Cerebellar nuclear complex (tissue), 1 donor: ENCODE measurements around the gene NEURL1B.
"Not testable (repeated sequence)": the region's sequence is repeated elsewhere in the genome, so short reads cannot be mapped to it uniquely, and the experiment has no call there.

ENCODE experiments used
- DNase-seq, 2 experiments: peaks; one replicate each; lab custom pipeline; 2025; lab: John Stamatoyannopoulos, UW

NEURL1B gene, protein sequence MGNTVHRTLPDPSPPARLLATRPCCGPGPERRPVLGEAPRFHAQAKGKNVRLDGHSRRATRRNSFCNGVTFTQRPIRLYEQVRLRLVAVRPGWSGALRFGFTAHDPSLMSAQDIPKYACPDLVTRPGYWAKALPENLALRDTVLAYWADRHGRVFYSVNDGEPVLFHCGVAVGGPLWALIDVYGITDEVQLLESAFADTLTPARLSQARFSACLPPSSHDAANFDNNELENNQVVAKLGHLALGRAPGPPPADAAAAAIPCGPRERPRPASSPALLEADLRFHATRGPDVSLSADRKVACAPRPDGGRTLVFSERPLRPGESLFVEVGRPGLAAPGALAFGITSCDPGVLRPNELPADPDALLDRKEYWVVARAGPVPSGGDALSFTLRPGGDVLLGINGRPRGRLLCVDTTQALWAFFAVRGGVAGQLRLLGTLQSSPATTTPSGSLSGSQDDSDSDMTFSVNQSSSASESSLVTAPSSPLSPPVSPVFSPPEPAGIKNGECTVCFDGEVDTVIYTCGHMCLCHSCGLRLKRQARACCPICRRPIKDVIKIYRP

DNA sequence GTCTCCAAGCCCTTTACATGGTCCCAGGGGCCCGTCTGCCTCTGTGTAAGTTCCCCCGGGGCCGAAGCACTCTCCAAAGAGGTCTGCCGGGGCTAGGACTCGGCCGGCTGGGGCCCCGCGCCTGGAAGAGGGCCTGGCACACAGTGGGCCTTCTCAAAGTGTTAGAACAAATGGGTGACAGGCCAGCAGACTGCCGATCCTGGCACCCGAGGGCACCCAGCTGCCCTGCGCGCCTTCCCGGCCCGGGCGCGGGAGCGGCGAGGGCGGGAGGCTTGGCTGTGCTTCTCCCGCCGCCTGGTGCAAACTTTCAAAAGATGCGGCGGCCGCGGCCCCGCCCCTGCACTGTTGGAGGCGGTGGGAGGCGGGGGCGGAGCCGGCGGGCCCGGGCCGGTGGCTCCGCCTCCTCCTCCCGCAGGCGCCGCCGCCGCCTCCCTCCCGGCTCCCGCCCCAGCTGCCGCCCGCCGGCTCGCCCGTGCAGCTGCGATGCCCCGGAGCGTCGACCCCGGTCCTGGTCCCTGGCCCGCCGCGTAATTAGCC lies at the start of gene NEURL1B:
TSS of gene NEURL1B (plus strand) at position 442 of the 537 bp plus-strand sequence. CDS start 144 bp downstream, outside the sequence.
- no peak for DNase-seq

DNA sequence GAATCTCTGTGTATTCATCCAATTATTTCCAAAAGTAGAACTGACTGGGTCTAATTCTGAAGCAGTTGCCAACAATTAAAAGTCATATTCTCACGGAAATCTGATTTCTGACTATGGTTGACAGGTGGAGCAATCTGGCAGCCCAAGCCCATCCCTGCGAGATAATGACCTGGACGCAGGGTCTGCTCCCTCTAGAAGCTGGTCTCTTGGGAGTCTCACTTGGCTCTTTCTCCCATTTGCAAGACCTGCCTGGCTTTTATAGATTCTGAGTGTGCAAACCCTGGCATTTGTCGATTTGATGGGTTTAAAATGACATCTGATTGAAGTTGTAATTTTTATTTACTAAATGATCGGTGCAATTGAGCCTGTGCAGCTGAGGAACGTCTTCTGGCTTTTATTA lies 49.4 kb upstream of the NEURL1B start:
- no peak for DNase-seq

DNA sequence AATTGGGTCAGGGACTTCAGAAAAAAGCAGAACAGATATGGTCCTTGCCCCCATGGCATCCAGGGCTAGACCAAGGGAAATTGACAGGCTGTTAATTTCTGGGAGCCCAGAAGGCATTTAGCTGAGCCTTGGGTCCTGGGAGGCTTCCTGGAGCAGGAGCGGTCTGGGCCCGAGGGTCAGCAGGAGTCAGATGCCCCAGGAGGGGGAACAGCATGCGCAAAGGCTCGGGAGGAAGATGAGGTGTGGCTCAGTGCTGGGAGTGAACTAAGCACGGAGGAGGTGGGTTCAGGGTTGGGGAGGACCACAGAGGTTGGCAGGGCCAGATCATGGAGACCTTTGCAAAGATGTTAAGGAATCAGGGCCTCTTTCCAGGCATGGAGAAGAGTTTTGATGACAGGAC lies 48.2 kb upstream of the NEURL1B start:
- no peak for DNase-seq

DNA sequence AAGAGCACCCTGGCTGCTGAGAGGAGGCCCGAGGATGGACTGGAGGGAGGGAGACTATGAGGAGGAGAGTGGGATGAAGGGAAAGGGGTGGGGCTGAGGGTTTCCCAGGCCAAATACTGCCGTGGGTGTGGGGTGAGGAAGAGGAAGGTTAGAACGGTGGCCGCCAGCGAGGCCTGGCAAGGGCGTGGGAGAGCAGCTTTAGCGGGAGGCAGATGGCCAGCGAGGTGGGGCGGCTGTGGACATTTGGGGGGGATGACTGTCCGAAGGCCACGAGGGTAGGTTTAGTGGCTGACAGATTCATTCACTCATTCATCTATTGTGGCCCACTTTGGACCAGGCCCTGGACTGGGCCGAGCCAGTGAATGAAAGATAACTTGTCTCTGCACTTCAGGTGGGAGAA lies 47.8 kb upstream of the NEURL1B start:
- no peak for DNase-seq

DNA sequence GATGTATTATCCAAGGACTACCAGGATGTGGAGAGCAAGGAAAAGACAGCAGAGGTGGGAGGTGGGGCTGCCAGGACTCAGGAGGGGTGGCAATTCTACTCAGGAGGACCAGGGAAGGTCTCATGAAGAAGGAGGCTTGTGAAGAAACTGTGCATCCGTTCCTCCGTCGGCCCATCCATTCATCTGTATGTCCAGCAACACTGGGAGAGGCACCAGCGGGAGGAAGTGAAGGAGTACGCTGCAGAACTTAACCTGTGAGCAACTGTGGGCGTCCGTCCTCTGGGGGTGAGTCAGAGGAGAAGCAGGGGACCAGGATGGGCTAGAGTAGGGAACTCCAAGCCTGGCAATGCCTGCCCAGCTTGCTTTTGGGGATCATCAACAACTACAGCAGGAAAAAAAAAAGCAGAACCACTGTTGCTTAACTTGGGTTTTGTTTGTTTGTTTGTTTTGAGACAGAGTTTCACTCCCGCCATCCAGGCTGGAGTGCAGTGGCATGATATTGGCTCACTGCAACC lies 47.3 kb upstream of the NEURL1B start:
- DNase-seq: no peak

DNA sequence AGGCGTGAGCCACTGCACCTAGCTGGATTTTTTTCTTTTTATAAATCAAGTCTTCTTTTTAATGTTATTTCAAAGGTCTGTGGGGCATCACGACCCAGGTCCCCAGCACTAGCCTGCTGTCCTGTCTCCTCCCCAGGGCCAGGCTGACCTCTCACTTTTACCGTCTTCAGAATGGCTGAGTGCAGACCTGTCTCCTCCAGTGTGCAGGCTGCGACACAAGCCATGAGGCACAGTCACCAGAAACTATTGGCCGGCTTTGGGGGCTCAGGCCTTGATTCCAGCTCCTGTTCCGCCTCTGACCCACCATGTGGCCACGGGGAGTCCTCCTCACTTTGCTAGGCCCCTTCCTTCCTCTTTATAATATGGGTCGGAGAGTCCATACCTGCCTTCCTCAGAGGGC lies 46.6 kb upstream of the NEURL1B start:
- DNase-seq: no peak

DNA sequence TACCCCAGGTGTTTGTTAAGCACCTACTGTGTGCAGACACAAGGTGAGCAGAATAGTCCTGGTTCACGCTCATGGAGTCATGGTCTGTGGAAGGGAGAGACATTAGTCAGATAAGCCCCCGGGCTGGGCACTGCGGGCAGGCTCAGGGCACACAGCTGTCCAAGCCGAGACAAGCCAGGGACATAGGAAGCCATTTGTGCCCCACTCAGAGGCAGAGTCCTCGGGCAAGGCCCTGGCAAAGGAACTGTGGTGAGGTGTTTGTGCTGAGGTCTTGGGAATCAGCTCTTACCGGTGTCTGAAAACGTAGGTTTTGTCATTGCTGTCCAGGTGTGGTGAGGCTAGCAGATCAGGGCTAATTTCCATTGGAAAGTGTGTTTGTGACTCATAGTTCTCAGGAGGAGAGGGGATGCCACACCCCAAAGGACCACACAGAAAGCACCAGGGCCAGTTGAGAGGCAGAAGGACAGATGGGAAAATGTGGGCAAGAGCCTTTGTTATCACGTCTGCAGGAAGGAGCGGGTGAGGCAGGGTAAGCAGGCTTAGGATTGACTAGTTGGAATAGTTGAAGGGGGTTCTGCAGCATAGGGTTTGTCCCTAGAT lies 46.1 kb upstream of the NEURL1B start:
- DNase-seq: no peak

DNA sequence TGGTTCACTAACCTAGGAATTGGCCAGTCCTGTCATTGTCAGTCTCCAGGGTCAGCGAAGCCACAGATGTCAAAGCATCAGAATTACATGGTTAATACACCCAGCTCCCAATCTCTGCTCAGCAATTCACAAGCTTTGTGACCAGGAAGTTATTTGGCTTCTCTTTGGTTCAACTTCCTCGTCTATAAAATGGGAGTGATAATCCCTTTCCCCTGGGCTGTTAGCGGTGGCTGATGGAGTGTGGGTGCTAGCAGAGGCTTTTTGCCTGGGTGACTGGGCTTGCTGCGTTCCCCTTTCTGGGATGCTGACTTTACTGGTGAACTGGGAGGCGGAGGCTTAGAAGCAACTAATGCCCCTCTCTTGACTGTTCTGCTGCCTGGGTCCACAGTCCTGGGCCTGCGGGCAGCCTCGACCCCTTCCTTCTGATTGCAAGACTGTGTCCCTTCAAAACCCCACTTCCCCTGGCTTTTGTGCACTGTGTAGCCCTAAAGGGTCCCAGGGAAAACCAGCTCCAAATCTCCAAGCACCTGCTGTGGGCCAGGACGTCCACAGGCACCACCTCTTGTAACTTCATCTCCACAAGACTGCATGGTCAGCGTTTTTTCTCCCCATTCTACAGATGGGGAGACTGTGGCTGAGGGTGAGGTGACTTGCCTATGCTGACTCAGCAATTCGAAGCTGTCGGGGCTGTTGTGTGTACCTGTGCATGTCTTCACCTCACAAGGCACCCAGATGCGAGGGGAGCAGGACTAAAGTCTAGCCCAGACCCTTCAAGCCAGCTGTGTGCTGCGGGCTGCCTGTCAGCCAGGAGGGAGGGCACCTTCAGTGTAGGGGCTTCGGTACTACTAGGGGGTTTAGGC lies 45.2 kb upstream of the NEURL1B start:
- DNase-seq: no peak

DNA sequence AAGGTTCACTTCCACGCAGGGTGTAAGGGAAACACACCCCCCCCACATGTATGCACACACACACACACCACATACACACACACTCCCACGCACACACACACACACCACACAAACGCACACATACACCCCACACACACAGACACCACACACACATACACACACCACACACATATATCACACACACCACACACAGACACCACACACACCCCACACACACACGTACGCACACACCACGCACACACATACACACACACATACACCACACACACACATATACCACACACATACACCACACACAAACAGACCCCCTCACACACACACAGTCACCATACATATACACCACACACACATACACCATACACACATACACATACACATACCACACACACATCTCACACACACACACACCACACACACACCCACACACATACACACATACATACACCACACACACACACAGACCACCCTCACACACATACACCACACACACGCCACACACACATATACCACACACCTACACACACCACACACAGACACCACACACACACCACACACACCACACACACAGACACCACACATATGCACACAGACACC lies 44.3 kb upstream of the NEURL1B start:
- DNase-seq: no peak

DNA sequence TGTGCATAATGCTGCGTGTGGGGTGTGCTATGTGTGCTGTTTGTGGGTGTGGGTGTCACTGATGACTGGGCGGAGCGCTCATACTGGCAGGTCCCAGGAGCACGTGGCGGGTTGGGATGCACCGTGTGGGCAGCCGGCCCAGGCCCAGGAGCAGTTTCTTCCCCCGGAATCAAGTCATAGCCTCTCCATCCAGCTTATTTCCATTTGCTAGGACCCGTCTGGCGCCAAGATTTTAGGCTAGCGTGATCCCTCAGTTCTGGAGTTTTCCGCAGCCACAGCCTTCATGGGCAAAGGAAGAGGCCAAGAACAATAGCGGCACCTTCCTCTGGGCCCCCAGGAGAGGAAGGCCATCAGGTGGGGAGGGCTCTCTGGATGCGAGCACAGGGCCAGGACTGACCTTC lies 43.3 kb upstream of the NEURL1B start:
- DNase-seq: no peak

DNA sequence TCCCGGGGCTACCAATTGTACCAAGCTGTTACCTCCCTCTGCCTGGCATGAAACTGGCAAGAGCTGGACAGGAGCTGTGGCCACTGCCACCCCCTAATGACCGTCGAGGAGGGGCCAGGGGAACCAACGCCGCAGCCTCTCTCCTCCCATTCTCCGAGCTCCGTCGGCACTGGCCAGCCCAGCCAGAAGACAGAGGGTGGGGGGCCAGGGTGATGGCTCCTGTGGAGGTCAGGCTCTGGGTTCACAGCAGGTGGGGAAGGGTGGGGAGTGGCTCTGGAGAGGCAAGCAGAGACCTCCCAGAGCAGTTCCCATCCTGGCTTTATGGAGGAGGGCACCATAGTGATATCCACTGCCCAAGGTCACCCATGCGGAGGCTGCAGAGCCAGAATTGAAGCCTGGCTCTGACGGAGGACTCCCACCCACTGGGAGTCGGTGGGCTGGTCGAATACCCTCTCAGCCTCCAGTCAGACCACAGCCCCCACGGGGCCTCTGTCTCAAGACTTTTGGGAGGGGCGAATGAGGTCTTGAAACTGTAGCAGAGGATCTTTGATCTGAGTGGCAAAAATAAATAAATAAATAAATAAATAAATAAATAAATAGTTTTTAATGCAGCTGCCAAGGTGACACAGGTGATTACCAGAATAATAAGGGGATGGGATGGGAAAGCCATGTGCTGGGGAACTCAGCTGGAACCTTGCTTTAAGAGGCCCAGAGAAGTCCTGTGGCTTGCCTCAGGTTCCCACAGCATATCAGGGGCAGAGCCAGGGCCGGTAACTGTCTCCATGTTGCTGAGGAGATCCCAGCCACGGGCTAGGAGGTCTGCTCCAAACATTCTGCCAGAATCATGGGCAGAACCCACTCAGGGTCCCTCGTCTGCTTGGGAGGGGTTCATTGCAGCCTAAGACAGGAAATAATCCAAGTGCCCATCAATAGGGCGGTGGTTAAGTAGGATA lies 42.5 kb upstream of the NEURL1B start:
- DNase-seq: no peak

DNA sequence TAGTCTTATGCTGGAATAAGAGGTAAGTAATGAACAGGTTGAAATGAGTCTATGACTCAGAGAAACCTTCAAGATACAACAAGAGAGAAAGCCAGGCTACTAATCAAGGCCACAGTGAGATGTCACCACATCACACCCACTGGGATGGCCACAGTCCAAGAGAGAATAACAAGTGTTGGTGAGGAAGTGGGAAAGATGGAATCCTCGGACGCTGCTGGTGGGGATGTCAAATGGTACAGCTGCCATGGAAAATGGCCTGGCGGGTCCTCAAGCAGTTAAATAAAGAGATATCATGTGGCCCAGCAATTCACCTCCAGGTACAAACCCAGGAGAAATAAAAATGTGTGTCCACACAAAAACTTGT lies 41.9 kb upstream of the NEURL1B start:
- no peak for DNase-seq

DNA sequence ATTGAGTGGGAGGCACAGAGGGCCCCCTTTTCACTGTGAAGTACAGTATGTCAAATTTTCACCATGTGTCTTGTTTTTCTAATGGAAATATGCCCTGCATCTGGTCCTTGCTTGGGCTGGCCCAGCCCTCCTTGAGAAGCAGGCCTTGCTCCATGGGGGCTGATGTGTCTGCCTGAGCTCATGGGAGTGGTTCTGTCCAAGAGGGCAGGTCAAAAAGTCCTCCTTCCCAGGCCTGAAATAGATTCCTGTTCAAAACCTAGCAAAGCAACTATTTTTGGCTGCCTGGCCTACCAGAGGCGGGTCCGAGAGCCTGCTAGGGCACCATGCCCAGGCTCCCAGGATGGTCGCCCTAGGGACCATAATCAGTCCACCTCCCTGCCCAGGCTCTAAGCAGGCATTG lies 40.5 kb upstream of the NEURL1B start:
- no peak for DNase-seq

DNA sequence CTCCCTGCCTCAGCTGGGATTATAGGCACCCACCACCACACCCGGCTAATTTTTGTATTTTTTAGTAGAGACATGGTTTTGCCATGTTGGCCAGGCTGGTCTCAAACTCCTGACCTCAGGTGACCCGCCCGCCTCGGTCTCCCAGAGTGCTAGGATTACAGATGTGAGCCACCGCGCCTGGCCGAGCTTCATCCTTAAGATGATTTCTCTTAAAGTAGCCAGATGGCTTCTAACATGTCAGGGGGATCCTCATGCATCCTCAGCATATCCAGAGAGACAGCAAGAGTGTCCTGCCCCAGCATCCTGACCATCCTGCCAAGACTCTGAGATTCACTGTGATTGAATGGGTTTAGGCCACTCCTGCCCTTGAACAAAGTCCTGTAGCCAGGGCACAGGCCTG lies 39.5 kb upstream of the NEURL1B start:
- DNase-seq: not testable (repeated sequence)

DNA sequence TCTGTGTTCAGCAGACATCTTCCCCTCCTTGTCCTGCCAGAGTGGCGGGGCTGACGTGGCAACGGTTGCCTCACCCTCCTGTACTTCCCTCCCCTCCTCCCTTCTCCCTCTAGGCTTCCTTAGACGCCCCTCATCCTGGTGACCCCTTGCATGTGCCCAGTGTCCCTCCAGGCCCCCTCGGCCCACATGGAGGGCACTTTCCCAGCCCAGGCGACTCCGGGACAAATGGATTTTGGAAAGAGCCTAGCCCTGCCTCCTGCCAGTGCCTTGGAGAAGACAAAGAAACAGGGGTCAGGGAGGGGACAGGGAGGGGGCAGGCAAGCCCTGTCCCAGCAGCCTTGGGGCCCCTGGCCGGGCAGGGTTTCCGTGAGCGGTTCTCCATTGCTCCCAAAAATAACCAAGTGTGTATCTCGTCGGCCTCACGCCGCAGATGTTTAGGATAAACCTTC lies 38.3 kb upstream of the NEURL1B start:
- DNase-seq: no peak

DNA sequence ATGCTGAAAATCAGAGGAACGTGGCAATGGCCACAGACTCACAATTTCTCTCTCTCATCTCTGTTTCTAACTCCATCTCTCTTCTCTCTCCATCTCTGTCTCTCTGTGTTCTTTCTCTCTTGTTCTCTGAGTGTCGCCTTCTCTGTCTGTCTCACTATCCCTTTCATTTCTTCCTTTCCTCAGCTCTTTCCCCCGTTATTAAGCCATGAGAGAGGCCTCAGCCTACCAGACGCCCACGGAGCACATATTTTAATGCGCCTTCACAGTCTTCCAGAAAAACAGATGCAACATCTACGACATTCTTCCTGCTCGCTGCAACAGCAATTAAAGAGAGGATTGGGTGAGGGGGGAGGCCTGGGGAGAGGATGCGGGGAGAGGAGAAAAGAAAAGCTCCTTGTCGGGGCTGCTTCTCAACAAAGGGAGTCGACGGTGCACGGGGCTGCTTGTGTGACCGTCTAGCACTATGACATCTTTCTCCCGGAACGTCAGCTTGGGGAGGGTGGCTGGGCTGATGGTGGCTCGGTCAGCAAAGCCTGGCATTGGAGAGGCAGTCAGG lies 37.7 kb upstream of the NEURL1B start:
- no peak for DNase-seq

DNA sequence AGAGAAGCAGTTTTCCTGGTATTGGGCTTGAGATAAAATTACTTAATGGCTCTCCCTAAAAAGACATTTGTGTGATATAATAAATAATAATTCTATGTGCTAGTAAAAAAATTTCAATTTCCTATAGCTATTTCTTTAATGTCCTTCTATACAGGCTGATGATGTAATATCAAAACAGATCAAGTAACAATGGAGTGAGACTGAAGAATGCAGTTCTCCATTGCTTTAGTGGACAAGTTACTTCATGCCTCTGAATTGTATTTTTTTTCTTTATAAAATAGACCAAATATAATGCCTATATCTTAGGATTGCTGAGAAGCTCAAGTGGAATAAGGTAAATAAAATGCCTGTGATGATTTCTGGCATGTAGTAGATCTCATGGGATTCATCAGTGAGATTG lies 35.6 kb upstream of the NEURL1B start:
- DNase-seq: no peak

DNA sequence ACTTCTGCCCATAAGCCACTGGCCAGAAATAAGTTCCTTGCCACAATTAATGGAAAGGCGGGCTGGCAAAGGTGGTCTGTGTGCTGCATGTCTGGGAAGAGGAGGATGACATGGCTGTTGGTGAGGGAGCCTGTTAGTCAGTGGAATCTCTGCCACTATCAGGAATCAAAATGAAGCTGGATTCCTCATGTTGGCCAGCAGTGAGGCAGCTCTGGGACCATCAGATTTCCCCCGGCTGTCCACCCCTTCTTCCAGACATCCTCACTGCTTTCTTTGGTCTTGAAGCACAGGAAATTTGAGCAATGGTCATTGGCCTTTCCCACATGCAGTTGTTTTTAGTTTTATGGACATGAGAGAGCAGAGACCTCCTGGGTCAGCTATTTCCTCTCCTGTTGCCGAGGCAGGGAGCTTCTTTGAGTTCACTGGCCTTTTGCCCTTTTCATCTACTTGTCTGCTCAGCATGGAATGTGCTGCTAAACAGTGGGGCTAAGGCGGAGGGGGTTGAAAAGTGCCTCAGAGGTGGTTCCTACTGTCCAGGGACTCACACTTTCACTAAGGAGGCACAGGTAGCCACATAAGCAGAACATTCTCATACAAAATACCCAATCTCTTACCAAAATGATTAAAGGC lies 34.8 kb upstream of the NEURL1B start:
- no peak for DNase-seq

DNA sequence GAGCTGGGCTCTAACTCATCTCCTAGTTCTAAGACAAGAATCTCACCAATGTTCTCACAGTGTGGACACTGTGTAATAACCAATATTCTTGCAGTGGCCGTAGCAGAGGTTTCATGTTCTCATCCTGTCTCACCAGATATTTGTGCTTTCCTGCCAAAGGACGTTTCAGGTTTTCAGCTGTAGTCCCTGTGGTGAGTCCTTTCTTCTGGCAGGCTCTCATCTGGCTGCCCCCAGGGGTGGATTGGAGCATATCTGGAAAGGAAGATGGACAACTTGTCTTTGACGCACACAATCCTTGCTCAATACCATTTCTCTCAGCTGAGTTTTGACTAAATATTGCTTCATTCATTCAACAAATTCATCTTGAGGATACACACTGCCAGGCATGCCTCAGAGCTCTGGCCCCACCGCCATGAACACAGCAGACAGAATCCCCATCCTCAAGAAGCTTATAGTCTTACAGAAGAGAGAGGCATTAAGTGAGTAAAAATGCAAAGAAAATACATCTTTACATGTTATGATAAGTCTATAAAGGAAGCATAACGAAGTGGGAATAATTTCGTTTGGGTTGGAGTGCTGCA lies 33.8 kb upstream of the NEURL1B start:
- DNase-seq: no peak
